GM12892 (cell line): ENCODE measurements around the gene ZNF532.

ENCODE experiments used
- POLR2A ChIP-seq: IDR thresholded peaks from 2 replicates; pipeline ENCODE4 v1.6.1; 2011; ENCODE audit warnings: low read depth, low read length, control low read depth
- POLR2AphosphoS5 ChIP-seq: IDR thresholded peaks from 2 replicates; pipeline ENCODE4 v1.6.1; 2011; ENCODE audit warnings: low read depth, low read length, control low read depth
- TAF1 ChIP-seq: IDR thresholded peaks from 2 replicates; pipeline ENCODE4 v1.6.1; 2011; ENCODE audit warnings: low read depth, mild to moderate bottlenecking, control low read depth, low read length, borderline replicate concordance

- TF ChIP-seq POLR2AphosphoS5 (no peak), POLR2A (no peak), TAF1 (no peak)
These were observed 33.5 kb downstream of the ZNF532 start for GRCh38 chr18:58898010-58898799.
